ENCODE results near the gene TNK1. TPM values are rescaled to one million over a fixed set of nuclear protein-coding genes. Genes with fewer than 3 reads are reported as not detected.

The TNK1 gene
- total and polyA plus RNA-seq, 2 donors (not counting 3 experiments of a cell fraction or from before 2014, with no cell fraction given): 0.22 to 0.58 TPM

GRCh38 chr17:7340179-7340578 lies 40.7 kb upstream of the TNK1 start:
- no peaks in the 10 kb centered on the region for H3K36me3 ChIP-seq (ENCODE audit: control insufficient read depth in 2 of 2, extremely low read depth in 1 of 2, insufficient read depth in 2 of 2, low read length in 2 of 2)
- no peak for DNase-seq (ENCODE audit: low read depth, low spot score)
- H3K9ac ChIP-seq (replicated peaks; ENCODE audit: extremely low read depth, insufficient read depth, low read length): no peak overlapping the region
- no peaks in the 10 kb centered on the region for H3K9me1 ChIP-seq (replicated peaks; ENCODE audit: control insufficient read depth, extremely low read depth, insufficient read depth, low read length)
- H2AFZ ChIP-seq (ENCODE audit: low read depth, low read length): no peak overlapping the region
- H3K9me3 ChIP-seq (replicated peaks; ENCODE audit: control insufficient read depth, insufficient read depth, low read length): no peaks in the 10 kb centered on the region
- FAIRE-seq: no peak
- no peak overlapping the region for H3K4me3 ChIP-seq (replicated peaks in 1 of 3; ENCODE audit: insufficient read depth in 1 of 3, low read depth in 1 of 3, low read length in 3 of 3)
- POLR2A ChIA-PET: no interaction called here
- no peak overlapping the region for H3K27ac ChIP-seq (ENCODE audit: insufficient read depth, low read depth, low read length)
- dilution Hi-C loops (cut with MboI; ENCODE audit: extremely low pct_ligation_motif_present, low sequenced_read_pairs): no loop called here
- intact Hi-C loops (cut with micrococcal nuclease): no loop called here
- H3K4me2 ChIP-seq (ENCODE audit: insufficient read depth, low read length): no peak overlapping the region
- no peaks in the 10 kb centered on the region for H4K20me1 ChIP-seq (replicated peaks; ENCODE audit: control insufficient read depth, extremely low read depth, insufficient read depth, low read length)
- no peaks in the 10 kb centered on the region for H3K27me3 ChIP-seq (ENCODE audit: control insufficient read depth in 2 of 2, insufficient read depth in 2 of 2, low read length in 2 of 2)
- no TSS peak for BruUV-seq (replicated peaks)
- no peaks in the 10 kb centered on the region for H3K4me1 ChIP-seq (ENCODE audit: control insufficient read depth, extremely low read depth, insufficient read depth, low read length)
- H3K79me2 ChIP-seq (ENCODE audit: control insufficient read depth, insufficient read depth, low read length): no peaks in the 10 kb centered on the region
- TF ChIP-seq, protein P1, sequence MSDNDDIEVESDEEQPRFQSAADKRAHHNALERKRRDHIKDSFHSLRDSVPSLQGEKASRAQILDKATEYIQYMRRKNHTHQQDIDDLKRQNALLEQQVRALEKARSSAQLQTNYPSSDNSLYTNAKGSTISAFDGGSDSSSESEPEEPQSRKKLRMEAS (IDR thresholded peaks at IDR 0.05; ENCODE audit: insufficient read depth, insufficient read length): no peak
- TF ChIP-seq EZH2 (IDR thresholded peaks at IDR 0.05; ENCODE audit: borderline replicate concordance, low read depth, low read length, severe bottlenecking): no peak
- TF ChIP-seq GATA2 (IDR thresholded peaks at IDR 0.05; ENCODE audit: insufficient read depth, insufficient read length, low read depth, low read length): no peak
- no peak for TF ChIP-seq FOS (IDR thresholded peaks at IDR 0.05; ENCODE audit: borderline replicate concordance, insufficient read depth, low read length)
- no peak for TF ChIP-seq JUN (IDR thresholded peaks at IDR 0.05; ENCODE audit: borderline replicate concordance, insufficient read depth, insufficient read length, low read depth)
- TF ChIP-seq POLR2A (IDR thresholded peaks at IDR 0.05; ENCODE audit: low read depth, low read length): no peak
- TF ChIP-seq, protein P2, sequence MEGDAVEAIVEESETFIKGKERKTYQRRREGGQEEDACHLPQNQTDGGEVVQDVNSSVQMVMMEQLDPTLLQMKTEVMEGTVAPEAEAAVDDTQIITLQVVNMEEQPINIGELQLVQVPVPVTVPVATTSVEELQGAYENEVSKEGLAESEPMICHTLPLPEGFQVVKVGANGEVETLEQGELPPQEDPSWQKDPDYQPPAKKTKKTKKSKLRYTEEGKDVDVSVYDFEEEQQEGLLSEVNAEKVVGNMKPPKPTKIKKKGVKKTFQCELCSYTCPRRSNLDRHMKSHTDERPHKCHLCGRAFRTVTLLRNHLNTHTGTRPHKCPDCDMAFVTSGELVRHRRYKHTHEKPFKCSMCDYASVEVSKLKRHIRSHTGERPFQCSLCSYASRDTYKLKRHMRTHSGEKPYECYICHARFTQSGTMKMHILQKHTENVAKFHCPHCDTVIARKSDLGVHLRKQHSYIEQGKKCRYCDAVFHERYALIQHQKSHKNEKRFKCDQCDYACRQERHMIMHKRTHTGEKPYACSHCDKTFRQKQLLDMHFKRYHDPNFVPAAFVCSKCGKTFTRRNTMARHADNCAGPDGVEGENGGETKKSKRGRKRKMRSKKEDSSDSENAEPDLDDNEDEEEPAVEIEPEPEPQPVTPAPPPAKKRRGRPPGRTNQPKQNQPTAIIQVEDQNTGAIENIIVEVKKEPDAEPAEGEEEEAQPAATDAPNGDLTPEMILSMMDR (IDR thresholded peaks at IDR 0.05; ENCODE audit: extremely low read depth in 1 of 2, insufficient read depth in 1 of 2, low read depth in 1 of 2, low read length in 2 of 2): no peak
- no peak for TF ChIP-seq MYC (IDR thresholded peaks at IDR 0.05; ENCODE audit: low read depth, low read length)
- TF ChIP-seq POLR2AphosphoS5 (IDR thresholded peaks at IDR 0.05; ENCODE audit: insufficient read depth, low read depth, low read length): no peak
- CTCF ChIA-PET: interaction anchor here (2.8 kb wide), 1 partner anchor 11 kb away, joined by 8 read pairs; the partner anchor contains the start of gene NEURL4
